Stimulated activated CD8-positive, alpha-beta memory T cell treated with anti-CD3 and anti-CD28 coated beads, Interleukin-4, amount 100 ng/mL, for 24 hours (primary cell): Measurements from ENCODE around the gene CA9.
A peak's percentile ranks its signal among the peaks of the same experiment; 100 is the strongest.

Experiments
- DNase-seq: peaks from one replicate; pipeline ENCODE4 v3.0.0-alpha.2; 2020; ENCODE audit warnings: low read depth

Gene CA9

DNA sequence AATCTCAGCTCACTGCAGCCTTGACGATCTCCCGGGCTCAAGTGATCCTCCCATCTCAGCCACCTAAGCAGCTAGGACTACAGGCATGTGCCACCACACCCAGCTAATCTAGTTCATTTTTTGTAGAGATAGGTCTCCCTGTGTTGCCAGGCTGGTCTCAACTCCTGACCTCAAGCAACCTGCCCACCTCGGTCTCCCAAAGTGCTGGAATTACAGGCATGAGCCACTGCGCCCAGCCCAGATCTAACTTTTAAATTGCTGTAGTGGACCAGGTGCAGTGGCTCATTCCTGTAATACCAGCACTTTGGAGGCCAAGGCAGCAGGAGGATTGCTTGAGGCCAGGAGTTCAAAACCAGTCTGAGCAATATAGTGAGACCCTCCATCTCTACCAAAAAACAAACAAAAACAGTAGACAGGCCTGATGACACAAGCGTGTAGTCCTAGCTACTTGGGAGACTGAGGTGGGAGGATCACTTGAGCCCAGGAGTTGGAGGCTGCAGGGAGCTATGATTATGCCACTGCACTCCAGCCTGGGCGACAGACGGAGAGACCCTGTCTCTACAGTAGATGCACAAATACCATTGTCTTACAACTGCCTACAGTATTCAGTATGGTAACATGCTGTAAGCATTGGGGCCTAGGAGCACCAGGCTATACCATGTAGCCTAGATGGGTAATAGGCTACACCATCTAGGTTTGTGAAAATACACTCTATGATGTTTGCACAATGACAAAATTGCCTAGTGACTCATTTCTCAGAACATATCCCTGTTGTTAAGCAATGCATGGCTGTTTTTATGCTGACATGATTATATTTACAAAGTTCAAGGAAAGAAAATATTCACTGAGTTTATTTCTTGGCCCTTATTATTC, 21.5 kb upstream of the CA9 start:
- DNase-seq = no peak

DNA sequence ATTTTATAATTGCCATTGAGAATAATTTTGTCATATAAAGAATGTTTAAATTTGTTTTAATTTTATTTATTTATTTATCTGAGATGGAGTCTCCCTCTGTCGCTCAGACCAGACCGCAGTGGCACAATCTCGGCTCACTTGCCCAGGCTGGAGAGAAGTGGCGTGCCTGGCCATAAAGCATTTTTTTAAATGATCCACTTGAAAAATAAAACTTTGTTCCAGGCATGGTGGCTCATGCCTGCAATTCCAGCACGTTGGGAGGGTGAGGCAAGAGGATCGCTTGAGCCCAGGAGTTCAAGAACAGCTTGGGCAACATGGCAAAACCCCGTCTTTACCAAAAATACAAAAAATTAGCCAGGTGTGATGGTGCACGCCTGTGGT, 20.9 kb upstream of the CA9 start:
- DNase-seq = no peak

- no peak for DNase-seq
These were observed 20.1 kb upstream of the CA9 start for GRCh38 chr9:35653611-35654010.

GRCh38 chr9:35656348-35656747, 17.4 kb upstream of the CA9 start:
- no peak for DNase-seq

DNA sequence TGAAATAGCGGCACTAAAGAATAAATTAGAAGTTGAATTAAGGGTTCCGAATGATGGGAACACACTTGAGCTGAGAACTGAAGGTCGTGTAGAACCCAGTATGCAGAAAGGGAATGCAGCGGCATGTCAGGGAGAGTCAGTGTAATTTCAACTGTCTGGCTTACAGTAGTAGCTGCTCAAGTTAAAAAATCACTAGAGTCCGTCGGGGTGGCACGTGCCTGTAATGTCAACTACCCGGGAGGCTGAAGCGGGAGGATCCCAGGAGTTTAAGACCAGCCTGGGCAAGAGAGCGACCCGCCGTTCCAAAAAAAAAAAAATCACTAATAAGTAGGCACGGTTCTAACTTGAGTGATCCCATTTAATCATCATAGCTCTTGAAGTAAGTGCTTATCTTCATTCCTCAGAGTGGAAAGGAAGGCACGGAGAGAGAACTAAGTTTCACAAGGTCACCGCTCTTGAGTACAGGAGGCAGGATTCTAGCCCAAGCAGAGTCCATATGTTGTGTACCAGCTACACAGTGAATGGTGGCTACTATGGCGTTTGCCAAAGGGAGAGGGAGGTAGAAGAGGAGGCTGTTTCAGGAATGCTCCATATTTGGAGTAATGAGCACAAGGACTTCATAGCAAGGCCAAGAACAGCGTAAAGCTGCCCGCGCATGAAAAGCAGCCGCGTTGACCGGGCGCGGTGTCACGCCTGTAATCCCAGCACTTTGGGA, 16.7 kb upstream of the CA9 start:
- no peak for DNase-seq

DNA sequence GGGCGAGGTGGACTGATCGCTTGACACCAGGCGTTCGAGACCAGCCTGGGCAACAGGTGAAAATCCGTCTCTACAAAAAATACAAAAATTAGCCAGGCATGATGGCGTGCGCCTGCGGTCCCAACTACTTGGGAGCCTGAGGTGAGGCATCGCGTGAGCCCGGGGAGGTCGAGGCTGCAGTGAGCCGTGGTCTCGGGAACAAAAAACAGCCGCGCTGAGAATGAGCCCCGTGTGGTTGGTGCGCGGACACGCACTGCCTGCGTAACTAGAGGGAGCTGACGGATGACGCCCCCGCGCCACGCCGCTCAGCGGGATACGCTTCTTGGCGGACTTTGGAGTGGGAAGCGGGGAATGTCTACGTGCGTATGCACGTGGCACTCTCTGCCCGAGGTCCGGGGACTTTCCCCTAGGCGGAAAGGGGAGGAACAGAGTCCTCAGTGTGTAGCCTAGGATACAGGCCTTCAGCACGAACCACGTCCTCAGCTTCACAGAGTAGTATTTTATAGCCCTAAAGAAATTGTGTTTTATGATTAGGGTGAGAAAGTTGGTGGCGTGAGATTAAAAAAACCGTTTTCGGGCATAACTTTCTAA, 16.1 kb upstream of the CA9 start, which contains the start of gene RMRP:
Gene RMRP (minus strand): TSS at position 474 of the 591 bp plus-strand sequence.
- peak; percentile 92 for DNase-seq

GRCh38 chr9:35658137-35658967, 15.4 kb upstream of the CA9 start, which contains the start of gene CCDC107:
Gene CCDC107, plus strand, starts transcription at chr9:35658292. Its CDS starts 88 bp downstream, at chr9:35658380.
- DNase-seq = peak; percentile 73

- DNase-seq = no peak
These were observed 14.8 kb upstream of the CA9 start for GRCh38 chr9:35658968-35659220.

GRCh38 chr9:35659340-35659739, 14.4 kb upstream of the CA9 start:
- no peak for DNase-seq

DNA sequence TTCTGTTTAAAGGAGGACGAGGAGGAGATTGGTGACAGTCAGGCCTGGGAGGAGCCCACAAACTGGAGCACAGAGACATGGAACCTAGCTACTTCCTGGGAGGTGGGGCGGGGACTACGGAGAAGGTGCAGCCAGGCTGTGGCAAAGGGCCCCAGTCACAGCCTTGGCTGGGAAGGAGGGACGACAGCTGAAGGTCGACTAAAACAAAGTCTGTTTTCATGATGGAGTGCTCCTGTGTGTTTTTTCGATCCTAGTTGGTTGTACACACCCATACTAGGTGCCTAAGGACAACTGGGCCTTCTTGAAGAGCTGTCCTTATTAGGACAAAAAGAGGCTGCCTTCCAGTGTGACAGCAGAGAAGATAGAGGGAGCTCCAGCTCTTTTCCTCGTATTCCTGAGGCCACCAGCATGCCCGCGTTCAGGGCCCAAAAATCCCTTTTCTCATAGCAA, 12.7 kb upstream of the CA9 start:
- DNase-seq = no peak

- DNase-seq = no peak
These were observed 11.9 kb upstream of the CA9 start for GRCh38 chr9:35661756-35662350.

GRCh38 chr9:35662437-35662836, 11.3 kb upstream of the CA9 start:
- no peak for DNase-seq

GRCh38 chr9:35664531-35665470, 8.9 kb upstream of the CA9 start, which contains the start of gene ARHGEF39:
Gene ARHGEF39, minus strand, starts transcription at chr9:35665195. Its CDS starts 26 bp downstream, at chr9:35665169.
- peak; percentile 61 for DNase-seq

DNA sequence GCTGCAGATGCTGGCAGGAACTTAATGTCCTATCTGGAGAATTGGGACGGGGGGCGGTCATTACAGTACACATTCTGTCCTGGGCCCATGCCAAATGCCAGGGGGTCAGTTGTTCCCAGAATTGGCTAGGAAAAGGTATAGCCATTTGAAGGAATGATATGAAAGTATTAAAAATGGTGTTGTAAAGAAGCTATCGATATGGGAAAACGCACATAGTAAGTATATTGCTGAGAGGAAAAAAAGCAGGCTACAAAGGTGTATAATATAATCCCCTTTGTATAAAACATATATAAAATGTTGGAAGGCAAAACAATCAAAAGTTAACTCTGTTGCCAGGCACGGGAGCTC, 8.3 kb upstream of the CA9 start:
- DNase-seq = no peak

GRCh38 chr9:35666045-35666444, 7.7 kb upstream of the CA9 start:
- DNase-seq = no peak

- no peak for DNase-seq
These were observed 7.2 kb upstream of the CA9 start for GRCh38 chr9:35666549-35666948.

- DNase-seq = no peak
These were observed 5.8 kb upstream of the CA9 start for GRCh38 chr9:35667939-35668338.

DNA sequence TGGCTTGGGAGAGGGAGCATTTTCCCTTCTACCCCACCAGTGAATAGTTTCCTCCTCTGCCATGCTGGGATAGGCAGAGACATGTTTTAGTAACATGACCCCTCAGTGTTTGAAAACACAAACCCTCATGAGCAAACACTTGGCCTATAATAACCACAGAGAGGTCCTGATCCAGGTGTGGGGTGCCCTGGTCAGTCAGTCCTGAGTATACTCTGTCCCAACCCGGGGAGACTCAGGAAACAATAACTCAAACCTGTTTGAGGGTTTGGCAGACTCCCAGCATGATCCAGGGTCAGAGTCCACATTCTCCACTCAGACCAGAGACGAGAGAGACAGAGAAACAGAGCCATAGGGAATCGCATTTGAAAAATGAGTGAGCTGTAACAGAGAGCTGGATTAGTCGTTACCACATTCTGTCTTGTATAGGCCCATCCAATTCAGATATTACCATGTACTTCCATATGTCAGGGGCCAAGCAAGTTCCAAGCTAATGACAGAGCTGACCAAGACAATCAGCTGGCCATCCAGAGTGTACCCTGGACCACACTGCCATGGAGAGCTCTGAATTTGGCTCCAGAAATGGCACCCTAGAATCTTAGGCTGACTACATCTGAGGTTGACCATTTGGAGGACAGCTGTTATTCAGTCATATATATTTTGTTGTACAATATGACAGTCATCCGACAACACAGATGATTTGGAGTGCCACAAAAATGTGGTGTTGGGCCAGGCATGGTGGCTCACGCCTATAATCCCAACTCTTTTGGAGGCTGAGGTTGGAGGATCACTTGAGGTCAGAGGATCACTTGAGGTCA, 4.2 kb upstream of the CA9 start:
- no peak for DNase-seq

DNA sequence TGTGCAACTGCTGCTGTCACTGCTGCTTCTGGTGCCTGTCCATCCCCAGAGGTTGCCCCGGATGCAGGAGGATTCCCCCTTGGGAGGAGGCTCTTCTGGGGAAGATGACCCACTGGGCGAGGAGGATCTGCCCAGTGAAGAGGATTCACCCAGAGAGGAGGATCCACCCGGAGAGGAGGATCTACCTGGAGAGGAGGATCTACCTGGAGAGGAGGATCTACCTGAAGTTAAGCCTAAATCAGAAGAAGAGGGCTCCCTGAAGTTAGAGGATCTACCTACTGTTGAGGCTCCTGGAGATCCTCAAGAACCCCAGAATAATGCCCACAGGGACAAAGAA, 265 bp downstream of the CA9 start:
- no peak for DNase-seq

DNA sequence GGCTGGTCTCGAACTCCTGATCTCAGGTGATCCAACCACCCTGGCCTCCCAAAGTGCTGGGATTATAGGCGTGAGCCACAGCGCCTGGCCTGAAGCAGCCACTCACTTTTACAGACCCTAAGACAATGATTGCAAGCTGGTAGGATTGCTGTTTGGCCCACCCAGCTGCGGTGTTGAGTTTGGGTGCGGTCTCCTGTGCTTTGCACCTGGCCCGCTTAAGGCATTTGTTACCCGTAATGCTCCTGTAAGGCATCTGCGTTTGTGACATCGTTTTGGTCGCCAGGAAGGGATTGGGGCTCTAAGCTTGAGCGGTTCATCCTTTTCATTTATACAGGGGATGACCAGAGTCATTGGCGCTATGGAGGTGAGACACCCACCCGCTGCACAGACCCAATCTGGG, 1.5 kb downstream of the CA9 start:
- no peak for DNase-seq
